ENCODE data around the gene ZDHHC7. TPM values are rescaled to one million over a fixed set of nuclear protein-coding genes. Genes with fewer than 3 reads are reported as not detected.

Gene ZDHHC7
- total and polyA plus RNA-seq, 4 donors = 2.5 to 14.9 (median 12.1) TPM

DNA sequence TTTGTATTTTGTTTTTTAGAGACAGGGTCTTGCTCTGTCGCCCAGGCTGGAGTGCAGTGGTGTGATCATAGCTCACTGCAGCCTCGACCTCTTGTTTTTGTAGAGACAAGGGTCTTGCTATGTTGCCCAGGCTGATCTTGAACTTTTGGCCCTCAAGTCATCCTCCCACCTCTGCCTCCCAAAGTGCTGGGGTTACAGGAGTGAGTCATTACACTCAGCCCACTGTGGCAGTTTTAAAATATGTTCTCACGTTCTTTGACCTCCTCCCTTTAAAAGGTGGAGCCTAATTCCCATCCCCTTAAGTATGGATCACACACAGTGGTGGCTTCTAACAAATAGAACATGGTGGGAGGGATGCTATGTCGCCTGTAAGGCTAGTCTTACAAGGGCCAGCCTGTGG, 67.7 kb downstream of the ZDHHC7 start:
- TF ChIP-seq RAD21 (IDR thresholded peaks at IDR 0.05) = no peak
- no peak for TF ChIP-seq FOXA1 (IDR thresholded peaks at IDR 0.05)
- TF ChIP-seq YY1 (IDR thresholded peaks at IDR 0.05) = no peak
- TF ChIP-seq GABPA (IDR thresholded peaks at IDR 0.05 in 1 of 2, conservative IDR thresholded peaks at IDR 0.05 in 1 of 2) = no peak
- TF ChIP-seq, protein P1, sequence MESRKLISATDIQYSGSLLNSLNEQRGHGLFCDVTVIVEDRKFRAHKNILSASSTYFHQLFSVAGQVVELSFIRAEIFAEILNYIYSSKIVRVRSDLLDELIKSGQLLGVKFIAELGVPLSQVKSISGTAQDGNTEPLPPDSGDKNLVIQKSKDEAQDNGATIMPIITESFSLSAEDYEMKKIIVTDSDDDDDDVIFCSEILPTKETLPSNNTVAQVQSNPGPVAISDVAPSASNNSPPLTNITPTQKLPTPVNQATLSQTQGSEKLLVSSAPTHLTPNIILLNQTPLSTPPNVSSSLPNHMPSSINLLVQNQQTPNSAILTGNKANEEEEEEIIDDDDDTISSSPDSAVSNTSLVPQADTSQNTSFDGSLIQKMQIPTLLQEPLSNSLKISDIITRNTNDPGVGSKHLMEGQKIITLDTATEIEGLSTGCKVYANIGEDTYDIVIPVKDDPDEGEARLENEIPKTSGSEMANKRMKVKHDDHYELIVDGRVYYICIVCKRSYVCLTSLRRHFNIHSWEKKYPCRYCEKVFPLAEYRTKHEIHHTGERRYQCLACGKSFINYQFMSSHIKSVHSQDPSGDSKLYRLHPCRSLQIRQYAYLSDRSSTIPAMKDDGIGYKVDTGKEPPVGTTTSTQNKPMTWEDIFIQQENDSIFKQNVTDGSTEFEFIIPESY (IDR thresholded peaks at IDR 0.05) = no peak
- no peak for TF ChIP-seq HNF4G (IDR thresholded peaks at IDR 0.05)
- TF ChIP-seq FOXA2 (IDR thresholded peaks at IDR 0.05) = no peak
- TF ChIP-seq TAF1 (conservative IDR thresholded peaks at IDR 0.05) = no peak
- TF ChIP-seq, protein P2, sequence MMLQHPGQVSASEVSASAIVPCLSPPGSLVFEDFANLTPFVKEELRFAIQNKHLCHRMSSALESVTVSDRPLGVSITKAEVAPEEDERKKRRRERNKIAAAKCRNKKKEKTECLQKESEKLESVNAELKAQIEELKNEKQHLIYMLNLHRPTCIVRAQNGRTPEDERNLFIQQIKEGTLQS (IDR thresholded peaks at IDR 0.05) = no peak
- TF ChIP-seq NR2F2 (IDR thresholded peaks at IDR 0.05) = no peak
- TF ChIP-seq RXRA (IDR thresholded peaks at IDR 0.05) = no peak
- no peak for TF ChIP-seq JUND (IDR thresholded peaks at IDR 0.05)
- no peak for TF ChIP-seq CTCF (IDR thresholded peaks at IDR 0.05; ENCODE audit: low read depth, low read length, missing input control)
- no peak for TF ChIP-seq MAX (IDR thresholded peaks at IDR 0.05)
- TF ChIP-seq, protein P3, sequence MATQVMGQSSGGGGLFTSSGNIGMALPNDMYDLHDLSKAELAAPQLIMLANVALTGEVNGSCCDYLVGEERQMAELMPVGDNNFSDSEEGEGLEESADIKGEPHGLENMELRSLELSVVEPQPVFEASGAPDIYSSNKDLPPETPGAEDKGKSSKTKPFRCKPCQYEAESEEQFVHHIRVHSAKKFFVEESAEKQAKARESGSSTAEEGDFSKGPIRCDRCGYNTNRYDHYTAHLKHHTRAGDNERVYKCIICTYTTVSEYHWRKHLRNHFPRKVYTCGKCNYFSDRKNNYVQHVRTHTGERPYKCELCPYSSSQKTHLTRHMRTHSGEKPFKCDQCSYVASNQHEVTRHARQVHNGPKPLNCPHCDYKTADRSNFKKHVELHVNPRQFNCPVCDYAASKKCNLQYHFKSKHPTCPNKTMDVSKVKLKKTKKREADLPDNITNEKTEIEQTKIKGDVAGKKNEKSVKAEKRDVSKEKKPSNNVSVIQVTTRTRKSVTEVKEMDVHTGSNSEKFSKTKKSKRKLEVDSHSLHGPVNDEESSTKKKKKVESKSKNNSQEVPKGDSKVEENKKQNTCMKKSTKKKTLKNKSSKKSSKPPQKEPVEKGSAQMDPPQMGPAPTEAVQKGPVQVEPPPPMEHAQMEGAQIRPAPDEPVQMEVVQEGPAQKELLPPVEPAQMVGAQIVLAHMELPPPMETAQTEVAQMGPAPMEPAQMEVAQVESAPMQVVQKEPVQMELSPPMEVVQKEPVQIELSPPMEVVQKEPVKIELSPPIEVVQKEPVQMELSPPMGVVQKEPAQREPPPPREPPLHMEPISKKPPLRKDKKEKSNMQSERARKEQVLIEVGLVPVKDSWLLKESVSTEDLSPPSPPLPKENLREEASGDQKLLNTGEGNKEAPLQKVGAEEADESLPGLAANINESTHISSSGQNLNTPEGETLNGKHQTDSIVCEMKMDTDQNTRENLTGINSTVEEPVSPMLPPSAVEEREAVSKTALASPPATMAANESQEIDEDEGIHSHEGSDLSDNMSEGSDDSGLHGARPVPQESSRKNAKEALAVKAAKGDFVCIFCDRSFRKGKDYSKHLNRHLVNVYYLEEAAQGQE (IDR thresholded peaks at IDR 0.05) = no peak
- TF ChIP-seq SP1 (IDR thresholded peaks at IDR 0.05) = no peak
- no peak for TF ChIP-seq EGR1 (IDR thresholded peaks at IDR 0.05; ENCODE audit: low read depth in 2 of 2)
- no peak for TF ChIP-seq HNF4A (conservative IDR thresholded peaks at IDR 0.05)

More for the DNA sequence above, 67.7 kb downstream of the ZDHHC7 start:
- DNase-seq (ENCODE audit: low spot score) = no peak
- Histone ChIP-seq H3K36me3 (ENCODE audit: control insufficient read depth in 4 of 4, insufficient read depth in 3 of 4, low read depth in 1 of 4, low read length in 3 of 4) (no peaks in the 10 kb centered on the region), H3K27ac (ENCODE audit: low read depth in 1 of 2, low read length in 2 of 2) (no peak overlapping the region), H3K9me3 (ENCODE audit: control insufficient read depth in 4 of 4, low read length in 3 of 4) (no peaks in the 10 kb centered on the region), H3K27me3 (ENCODE audit: control insufficient read depth in 4 of 4, insufficient read depth in 4 of 4, low read length in 3 of 4) (no peaks in the 10 kb centered on the region), H3K9ac (ENCODE audit: low read depth in 1 of 2, low read length in 2 of 2) (no peak overlapping the region), H3K4me3 (ENCODE audit: low read depth in 1 of 3, low read length in 3 of 3) (no peak overlapping the region), H3K4me1 (ENCODE audit: control insufficient read depth in 4 of 4, insufficient read depth in 4 of 4, low read length in 3 of 4) (peaks cover 0 to 6% (median 4%) of the 10 kb centered on the region in 4 donors)
- 93% methylated on average over 4 of the region's 4 CpGs for WGBS

Measured in liver (tissue), 9 donors.